ENCODE results near the gene ASB3.
"Not testable (repeated sequence)": the region's sequence is repeated elsewhere in the genome, so short reads cannot be mapped to it uniquely, and the experiment has no call there.

The ASB3 gene

GRCh38 chr2:53786352-53786704 lies 425 bp downstream of the ASB3 start:
- no peak for DNase-seq (ENCODE audit: low spot score)

- DNase-seq (ENCODE audit: low spot score): no peak
Measured at GRCh38 chr2:53785366-53785765, 1.4 kb downstream of the ASB3 start.

- no peak for DNase-seq (ENCODE audit: low spot score)
Measured at GRCh38 chr2:53784436-53784835, 2.3 kb downstream of the ASB3 start.

GRCh38 chr2:53782676-53783075 lies 4.1 kb downstream of the ASB3 start:
- DNase-seq (ENCODE audit: low spot score): no peak

GRCh38 chr2:53780056-53780455 lies 6.7 kb downstream of the ASB3 start:
- no peak for DNase-seq (ENCODE audit: low spot score)

GRCh38 chr2:53778536-53779162 lies 8.1 kb downstream of the ASB3 start:
- no peak for DNase-seq (ENCODE audit: low spot score)

GRCh38 chr2:53777134-53777533 lies 9.6 kb downstream of the ASB3 start:
- no peak for DNase-seq (ENCODE audit: low spot score)

- DNase-seq (ENCODE audit: low spot score): no peak
Measured at GRCh38 chr2:53770264-53770663, 16.5 kb downstream of the ASB3 start.

GRCh38 chr2:53769318-53769945 lies 17.3 kb downstream of the ASB3 start:
- DNase-seq (ENCODE audit: low spot score): no peak

GRCh38 chr2:53768242-53768542 lies 18.6 kb downstream of the ASB3 start:
- DNase-seq (ENCODE audit: low spot score): no peak

GRCh38 chr2:53767405-53768241 lies 19.1 kb downstream of the ASB3 start, which contains the start of gene CHAC2:
Gene CHAC2, plus strand, starts transcription at chr2:53767804. Its CDS starts 83 bp downstream, at chr2:53767887.
- DNase-seq (ENCODE audit: low spot score): peak; percentile 83

GRCh38 chr2:53765767-53766166 lies 21.0 kb downstream of the ASB3 start:
- DNase-seq (ENCODE audit: low spot score): no peak

- DNase-seq (ENCODE audit: low spot score): not testable (repeated sequence)
Measured at GRCh38 chr2:53757206-53757605, 29.5 kb downstream of the ASB3 start.

GRCh38 chr2:53756644-53757043 lies 30.1 kb downstream of the ASB3 start:
- DNase-seq (ENCODE audit: low spot score): no peak

- DNase-seq (ENCODE audit: low spot score): no peak
Measured at GRCh38 chr2:53755121-53755520, 31.6 kb downstream of the ASB3 start.

GRCh38 chr2:53753041-53753440 lies 33.7 kb downstream of the ASB3 start:
- no peak for DNase-seq (ENCODE audit: low spot score)

GRCh38 chr2:53752385-53752784 lies 34.4 kb downstream of the ASB3 start:
- no peak for DNase-seq (ENCODE audit: low spot score)

- no peak for DNase-seq (ENCODE audit: low spot score)
Measured at GRCh38 chr2:53751728-53752127, 35.0 kb downstream of the ASB3 start.

GRCh38 chr2:53750041-53750768 lies 36.5 kb downstream of the ASB3 start:
- DNase-seq (ENCODE audit: low spot score): no peak

- DNase-seq (ENCODE audit: low spot score): no peak
Measured at GRCh38 chr2:53744395-53745065, 42.2 kb downstream of the ASB3 start.

- DNase-seq (ENCODE audit: low spot score): no peak
Measured at GRCh38 chr2:53740170-53740569, 46.6 kb downstream of the ASB3 start.

- DNase-seq (ENCODE audit: low spot score): no peak
Measured at GRCh38 chr2:53739032-53739431, 47.7 kb downstream of the ASB3 start.

Data from hepatic stellate cell (primary cell).